ENCODE measurements around the gene CADM2.

Gene CADM2

DNA sequence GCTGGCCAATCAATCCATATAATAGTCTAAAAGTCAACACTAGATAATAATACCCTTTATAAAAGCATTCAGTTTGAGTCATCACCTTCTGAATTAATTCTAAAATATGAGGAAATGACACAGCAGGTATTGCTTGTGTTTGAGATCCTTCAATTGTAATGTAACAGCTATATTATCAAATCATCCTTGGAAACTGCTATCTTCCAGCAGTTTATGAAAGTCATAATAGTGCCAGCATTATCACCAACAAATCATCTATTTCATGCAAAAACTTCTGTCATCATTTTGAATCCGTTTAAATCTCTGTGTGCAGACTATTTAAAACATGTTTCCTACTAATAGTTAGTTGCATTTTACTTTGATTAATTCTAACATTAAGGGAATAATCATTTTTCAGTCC lies 468.7 kb downstream of the CADM2 start:
- ATAC-seq (no peak), DNase-seq (no peak)
- Mint-ChIP-seq H3K4me3 (no peak overlapping the region), H3K27me3 (no peaks in the 10 kb centered on the region), H3K27ac (no peak overlapping the region), H3K4me1 (no peaks in the 10 kb centered on the region), H3K9me3 (peaks cover 4% of the 10 kb centered on the region), H3K36me3 (ENCODE audit: low read depth) (no peaks in the 10 kb centered on the region)

DNA sequence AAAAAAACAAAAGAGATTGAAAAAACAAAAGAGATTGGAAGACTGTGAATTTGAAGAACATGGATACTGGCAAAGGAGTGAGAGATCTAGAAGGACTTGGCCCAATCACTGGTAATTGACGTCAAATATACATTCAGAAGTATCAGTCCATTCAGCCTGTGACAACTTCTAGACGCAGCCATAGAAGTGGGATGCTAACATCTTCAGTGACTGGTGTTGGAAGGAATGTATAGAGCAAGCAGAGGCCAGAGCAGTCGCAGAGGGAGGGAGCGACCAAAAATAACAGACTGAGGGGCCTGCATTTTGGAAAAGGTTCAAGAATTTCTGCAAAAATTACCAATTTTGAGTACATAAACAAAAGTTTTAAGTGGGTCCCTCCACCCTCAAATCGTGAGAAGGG lies 473.3 kb downstream of the CADM2 start:
- H3K4me3 Mint-ChIP-seq = no peak overlapping the region
- DNase-seq = no peak
- no peak overlapping the region for H3K27ac Mint-ChIP-seq
- ATAC-seq = no peak
- H3K27me3 Mint-ChIP-seq = no peaks in the 10 kb centered on the region
- no peaks in the 10 kb centered on the region for H3K4me1 Mint-ChIP-seq
- H3K9me3 Mint-ChIP-seq = peaks cover 13% of the 10 kb centered on the region
- H3K36me3 Mint-ChIP-seq (ENCODE audit: low read depth) = no peaks in the 10 kb centered on the region

DNA sequence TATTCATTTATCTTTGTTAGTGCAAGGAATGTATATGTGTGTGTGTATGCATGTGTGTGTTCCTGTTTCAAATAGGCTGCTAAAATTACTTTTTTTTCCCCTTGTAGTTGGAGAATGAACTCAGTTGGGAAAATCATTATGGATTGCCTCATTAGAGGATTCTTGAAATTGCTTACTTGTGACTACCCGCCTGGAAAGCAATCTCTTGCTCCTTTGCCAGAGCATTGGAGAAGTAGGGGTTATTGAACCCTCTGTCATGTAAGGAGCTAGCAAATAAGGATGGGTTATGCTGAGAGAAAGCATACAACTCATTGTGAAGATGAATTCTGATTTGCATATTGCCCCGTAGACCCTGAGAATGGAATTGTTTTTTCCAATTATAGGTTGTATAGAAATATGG lies 474.5 kb downstream of the CADM2 start:
- H3K27me3 Mint-ChIP-seq = no peaks in the 10 kb centered on the region
- H3K4me3 Mint-ChIP-seq = no peak overlapping the region
- H3K36me3 Mint-ChIP-seq (ENCODE audit: low read depth) = no peaks in the 10 kb centered on the region
- no peak for DNase-seq
- ATAC-seq = no peak
- H3K27ac Mint-ChIP-seq = no peak overlapping the region
- peaks cover 13% of the 10 kb centered on the region for H3K9me3 Mint-ChIP-seq
- H3K4me1 Mint-ChIP-seq = no peaks in the 10 kb centered on the region

DNA sequence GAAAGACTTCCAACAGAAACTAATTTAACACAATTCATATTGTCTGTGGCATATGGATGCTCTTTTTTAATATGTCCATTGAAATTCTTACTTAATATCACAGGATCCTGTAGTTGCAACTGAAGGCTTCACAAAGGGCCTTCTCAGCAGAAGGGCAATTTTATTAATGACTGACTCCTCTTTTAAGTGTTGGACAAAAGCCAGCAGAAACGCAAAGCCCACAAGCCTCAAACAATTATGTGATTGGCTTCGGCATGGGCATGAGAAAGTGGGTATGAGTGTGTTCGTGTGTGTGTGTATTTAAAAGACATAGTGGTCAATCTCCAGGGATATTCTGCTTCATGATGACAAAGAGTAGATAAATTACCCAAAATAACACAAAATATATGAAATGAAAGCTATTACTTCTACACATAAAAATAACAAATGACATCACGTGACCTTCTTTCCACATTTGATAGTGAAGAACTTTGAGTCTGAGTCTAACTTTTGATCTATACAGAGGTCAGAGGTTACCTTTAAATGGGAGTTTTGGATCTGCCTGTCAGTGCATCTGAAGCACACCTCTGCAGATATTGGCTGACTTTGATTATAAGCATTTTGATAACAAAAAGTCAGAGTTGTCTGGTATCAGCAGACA lies 496.9 kb downstream of the CADM2 start:
- Mint-ChIP-seq H3K9me3 (peaks cover 3% of the 10 kb centered on the region), H3K27me3 (no peaks in the 10 kb centered on the region), H3K27ac (no peak overlapping the region), H3K36me3 (ENCODE audit: low read depth) (no peaks in the 10 kb centered on the region), H3K4me1 (no peaks in the 10 kb centered on the region), H3K4me3 (no peak overlapping the region)
- ATAC-seq (no peak), DNase-seq (no peak)

DNA sequence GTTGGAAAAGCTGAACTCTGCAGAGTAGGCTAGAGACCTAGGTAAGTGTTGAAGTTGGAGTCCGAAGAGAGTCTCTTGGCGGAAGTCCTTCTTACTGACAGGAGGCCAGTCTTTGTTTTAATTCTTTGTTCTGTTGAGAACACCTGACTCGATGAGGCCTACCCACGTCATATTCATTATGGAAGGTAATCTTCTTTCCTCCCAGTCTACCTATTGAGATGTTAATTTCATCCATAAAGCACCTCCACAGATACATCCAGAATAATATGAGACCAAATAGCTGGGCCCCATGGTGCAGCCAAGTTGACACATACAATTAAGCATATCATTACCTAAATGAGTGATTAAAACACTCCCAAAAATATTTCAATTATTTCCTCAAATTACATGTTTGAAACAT lies 515.5 kb downstream of the CADM2 start:
- Mint-ChIP-seq H3K27me3 (no peaks in the 10 kb centered on the region), H3K9me3 (peaks cover 6% of the 10 kb centered on the region), H3K36me3 (ENCODE audit: low read depth) (no peaks in the 10 kb centered on the region), H3K4me3 (no peak overlapping the region), H3K27ac (no peak overlapping the region), H3K4me1 (no peaks in the 10 kb centered on the region)
- DNase-seq (no peak), ATAC-seq (no peak)

DNA sequence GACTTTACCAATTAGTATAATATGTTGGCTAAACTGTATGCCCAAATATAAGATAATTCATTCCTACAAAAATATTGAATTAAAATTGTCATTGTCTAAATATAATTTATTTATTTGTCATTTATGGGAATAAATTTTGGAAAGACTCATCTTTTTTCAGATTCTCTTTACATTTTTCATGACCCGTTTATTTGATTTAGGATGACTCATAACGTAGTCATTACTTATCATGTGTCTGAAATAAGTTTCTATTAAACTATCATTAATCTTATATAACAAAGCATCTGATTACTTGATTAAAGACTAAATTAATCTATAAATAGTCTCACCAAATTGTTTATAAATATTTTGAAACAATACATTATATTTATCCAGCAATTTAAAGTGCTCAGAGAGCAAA lies 516.6 kb downstream of the CADM2 start:
- no peak for ATAC-seq
- H3K9me3 Mint-ChIP-seq = no peaks in the 10 kb centered on the region
- H3K27me3 Mint-ChIP-seq = no peaks in the 10 kb centered on the region
- DNase-seq = no peak
- no peaks in the 10 kb centered on the region for H3K4me1 Mint-ChIP-seq
- no peaks in the 10 kb centered on the region for H3K36me3 Mint-ChIP-seq (ENCODE audit: low read depth)
- no peak overlapping the region for H3K27ac Mint-ChIP-seq
- no peak overlapping the region for H3K4me3 Mint-ChIP-seq

DNA sequence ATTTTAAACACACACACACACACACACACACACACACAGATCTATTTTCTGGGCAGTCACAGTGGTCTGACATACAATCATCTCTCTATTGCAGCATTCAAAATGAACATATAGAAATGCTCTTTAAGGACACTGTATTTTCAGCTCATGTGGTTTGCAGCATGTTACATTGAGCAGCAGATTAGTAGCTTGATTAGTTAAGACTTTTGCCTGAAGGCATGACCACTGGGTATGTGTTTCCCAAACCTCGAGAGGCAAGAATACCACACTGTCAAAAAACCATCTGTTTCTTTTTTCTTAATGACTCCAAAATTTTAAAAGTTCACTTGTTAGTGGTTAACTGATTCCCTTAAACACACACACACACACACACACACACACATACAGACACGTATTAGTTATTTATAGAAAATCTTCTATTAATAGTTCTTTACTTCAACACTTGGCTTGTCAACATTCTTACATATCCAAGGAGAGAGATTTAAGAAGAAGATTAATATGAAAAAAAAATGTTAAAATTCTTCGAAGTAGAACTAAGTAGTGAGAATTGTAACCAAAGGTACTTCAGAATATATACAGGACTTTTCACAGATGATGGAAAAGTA lies 518.2 kb downstream of the CADM2 start:
- Mint-ChIP-seq H3K27me3 (no peaks in the 10 kb centered on the region), H3K36me3 (ENCODE audit: low read depth) (no peaks in the 10 kb centered on the region), H3K27ac (no peak overlapping the region), H3K4me3 (no peak overlapping the region), H3K4me1 (no peaks in the 10 kb centered on the region), H3K9me3 (no peaks in the 10 kb centered on the region)
- DNase-seq (no peak), ATAC-seq (no peak)

DNA sequence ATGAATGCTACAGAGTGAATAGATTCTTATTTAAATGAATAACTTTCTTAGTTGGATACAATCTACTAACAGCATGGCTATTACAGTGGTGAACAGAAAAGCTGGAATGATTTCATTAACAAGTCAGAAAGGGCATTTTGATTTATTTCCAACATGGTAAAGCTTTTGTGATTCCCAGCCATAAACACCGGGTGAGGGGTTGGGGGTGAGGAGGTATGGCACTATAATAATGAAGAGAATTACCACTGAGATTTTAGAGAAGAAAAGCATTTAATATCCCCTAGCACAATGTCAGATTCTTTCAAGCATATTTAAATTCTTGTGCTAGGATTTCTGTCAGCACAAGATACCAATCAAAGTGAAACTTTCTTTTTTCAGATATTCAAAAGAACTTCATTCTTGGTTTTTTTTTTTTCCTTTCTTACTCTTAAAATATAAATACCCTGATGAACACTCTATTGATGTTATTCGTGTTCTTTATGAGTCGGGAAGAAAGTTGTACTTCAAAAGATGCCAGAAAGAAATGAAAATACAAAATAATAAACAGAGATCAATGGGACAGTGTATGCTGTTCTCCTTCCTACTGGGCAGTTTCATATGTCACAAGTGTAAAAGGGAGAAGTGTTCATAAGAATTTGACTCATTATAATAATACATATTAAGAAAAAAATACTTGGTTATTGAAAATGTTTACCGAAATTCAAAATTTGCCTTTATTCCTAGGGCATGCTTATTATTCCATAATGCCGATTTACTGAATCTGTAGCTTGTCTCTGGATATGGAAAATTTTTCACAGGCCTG lies 522.8 kb downstream of the CADM2 start:
- Mint-ChIP-seq H3K27me3 (no peaks in the 10 kb centered on the region), H3K4me3 (no peak overlapping the region), H3K36me3 (ENCODE audit: low read depth) (no peaks in the 10 kb centered on the region), H3K9me3 (no peaks in the 10 kb centered on the region), H3K27ac (no peak overlapping the region), H3K4me1 (no peaks in the 10 kb centered on the region)
- no peak for DNase-seq
- ATAC-seq = no peak

DNA sequence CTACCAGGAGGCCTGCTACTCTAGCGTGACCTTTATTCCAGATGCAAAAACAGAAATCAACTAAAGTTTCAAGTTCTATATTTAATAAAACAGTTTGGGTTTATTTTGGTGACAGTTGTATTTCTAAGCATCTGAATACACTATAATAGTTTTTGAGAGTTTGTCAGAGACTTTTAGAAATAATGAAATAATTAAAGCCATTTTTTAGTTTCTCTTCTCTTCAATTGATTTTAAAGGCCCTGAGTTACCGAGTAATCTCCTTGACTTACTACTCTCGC lies 523.4 kb downstream of the CADM2 start:
- H3K9me3 Mint-ChIP-seq = no peaks in the 10 kb centered on the region
- H3K27ac Mint-ChIP-seq = no peak overlapping the region
- no peaks in the 10 kb centered on the region for H3K4me1 Mint-ChIP-seq
- no peaks in the 10 kb centered on the region for H3K27me3 Mint-ChIP-seq
- no peak for ATAC-seq
- H3K36me3 Mint-ChIP-seq (ENCODE audit: low read depth) = no peaks in the 10 kb centered on the region
- DNase-seq = no peak
- no peak overlapping the region for H3K4me3 Mint-ChIP-seq

DNA sequence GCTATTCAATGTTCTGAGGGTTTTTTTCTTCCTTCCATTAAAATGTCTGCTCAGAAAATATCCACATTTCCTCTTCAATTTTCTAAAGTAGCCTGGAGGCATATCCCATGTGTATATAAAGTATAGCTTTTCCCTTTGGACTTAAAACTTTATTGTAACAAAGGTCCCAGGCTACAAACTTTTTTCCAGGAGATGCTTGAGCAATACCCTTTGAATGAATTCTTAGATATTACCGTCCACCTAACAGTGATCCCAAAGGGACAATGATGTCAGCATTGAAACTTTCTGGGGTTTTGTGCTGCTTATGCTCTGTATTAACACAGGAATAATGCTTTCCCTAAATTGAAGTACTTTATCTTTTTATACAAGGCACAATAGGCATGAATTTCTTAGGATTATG lies 525.2 kb downstream of the CADM2 start:
- DNase-seq (no peak), ATAC-seq (no peak)
- Mint-ChIP-seq H3K36me3 (ENCODE audit: low read depth) (no peaks in the 10 kb centered on the region), H3K27me3 (no peaks in the 10 kb centered on the region), H3K9me3 (no peaks in the 10 kb centered on the region), H3K4me3 (no peak overlapping the region), H3K4me1 (no peaks in the 10 kb centered on the region), H3K27ac (no peak overlapping the region)

DNA sequence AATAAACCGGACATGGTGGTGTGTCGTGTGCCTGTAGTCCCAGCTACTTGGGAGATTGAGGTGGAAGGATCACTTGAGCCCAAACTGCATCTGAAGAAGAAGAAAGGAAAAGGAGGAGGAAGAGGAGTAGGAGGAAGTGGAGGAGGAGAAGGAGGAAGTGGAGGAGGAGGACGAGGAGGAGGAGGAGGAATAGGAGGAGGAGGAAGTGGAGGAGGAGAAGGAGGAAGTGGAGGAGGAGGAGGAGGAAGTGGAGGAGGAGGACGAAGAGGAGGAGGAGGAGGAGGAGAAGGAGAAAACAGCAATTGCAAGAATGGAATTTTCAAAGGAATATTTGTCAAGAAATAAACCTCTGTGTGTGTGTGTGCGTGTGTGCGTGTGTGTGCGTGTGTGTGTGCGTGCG lies 528.6 kb downstream of the CADM2 start:
- H3K9me3 Mint-ChIP-seq = no peaks in the 10 kb centered on the region
- H3K27ac Mint-ChIP-seq = no peak overlapping the region
- no peaks in the 10 kb centered on the region for H3K36me3 Mint-ChIP-seq (ENCODE audit: low read depth)
- no peaks in the 10 kb centered on the region for H3K4me1 Mint-ChIP-seq
- no peaks in the 10 kb centered on the region for H3K27me3 Mint-ChIP-seq
- no peak overlapping the region for H3K4me3 Mint-ChIP-seq
- DNase-seq (no peak), ATAC-seq (no peak)

DNA sequence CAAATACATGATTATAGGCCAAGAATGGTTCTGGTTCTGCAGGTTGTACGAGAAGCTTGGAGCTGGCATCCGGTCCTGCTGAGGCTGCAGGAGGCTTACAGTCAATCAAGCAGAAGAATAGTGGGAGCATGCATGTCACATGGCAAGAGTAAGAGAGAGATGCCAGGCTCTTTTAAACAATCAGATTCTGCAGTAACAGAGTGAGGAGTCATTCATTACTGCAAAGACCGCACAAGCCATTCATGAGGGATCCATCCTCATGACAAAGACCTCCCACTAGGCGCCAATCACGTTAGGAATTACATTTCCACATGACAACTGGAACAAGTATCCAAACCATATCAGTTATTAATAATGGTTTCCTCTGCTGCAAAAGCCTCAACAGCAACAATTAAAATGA lies 536.8 kb downstream of the CADM2 start:
- Mint-ChIP-seq H3K27me3 (no peaks in the 10 kb centered on the region), H3K36me3 (ENCODE audit: low read depth) (no peaks in the 10 kb centered on the region), H3K9me3 (peaks cover 7% of the 10 kb centered on the region), H3K27ac (no peak overlapping the region), H3K4me3 (no peak overlapping the region), H3K4me1 (no peaks in the 10 kb centered on the region)
- no peak for ATAC-seq
- DNase-seq = no peak

DNA sequence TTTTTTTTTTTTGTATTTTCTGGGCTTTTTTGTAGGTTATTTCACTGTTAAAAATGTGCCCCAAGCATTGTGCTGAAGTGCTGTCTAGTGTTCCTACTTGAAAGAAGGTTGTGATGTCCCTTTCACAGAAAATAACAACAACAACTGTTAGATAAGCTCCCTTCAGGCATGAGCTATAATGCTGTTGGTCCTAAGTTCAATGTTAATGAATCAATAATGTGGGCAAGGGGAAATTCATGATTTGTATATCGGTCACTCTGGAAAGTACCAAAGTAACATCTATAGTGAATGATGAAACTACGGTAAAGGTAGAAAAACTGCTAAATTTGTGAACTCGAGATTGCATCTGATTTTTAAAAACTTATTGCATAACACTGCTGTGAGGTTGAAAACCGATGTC lies 539.4 kb downstream of the CADM2 start:
- Mint-ChIP-seq H3K9me3 (peaks cover 7% of the 10 kb centered on the region), H3K4me1 (no peaks in the 10 kb centered on the region), H3K27ac (no peak overlapping the region), H3K36me3 (ENCODE audit: low read depth) (no peaks in the 10 kb centered on the region), H3K4me3 (no peak overlapping the region), H3K27me3 (no peaks in the 10 kb centered on the region)
- DNase-seq (no peak), ATAC-seq (no peak)

DNA sequence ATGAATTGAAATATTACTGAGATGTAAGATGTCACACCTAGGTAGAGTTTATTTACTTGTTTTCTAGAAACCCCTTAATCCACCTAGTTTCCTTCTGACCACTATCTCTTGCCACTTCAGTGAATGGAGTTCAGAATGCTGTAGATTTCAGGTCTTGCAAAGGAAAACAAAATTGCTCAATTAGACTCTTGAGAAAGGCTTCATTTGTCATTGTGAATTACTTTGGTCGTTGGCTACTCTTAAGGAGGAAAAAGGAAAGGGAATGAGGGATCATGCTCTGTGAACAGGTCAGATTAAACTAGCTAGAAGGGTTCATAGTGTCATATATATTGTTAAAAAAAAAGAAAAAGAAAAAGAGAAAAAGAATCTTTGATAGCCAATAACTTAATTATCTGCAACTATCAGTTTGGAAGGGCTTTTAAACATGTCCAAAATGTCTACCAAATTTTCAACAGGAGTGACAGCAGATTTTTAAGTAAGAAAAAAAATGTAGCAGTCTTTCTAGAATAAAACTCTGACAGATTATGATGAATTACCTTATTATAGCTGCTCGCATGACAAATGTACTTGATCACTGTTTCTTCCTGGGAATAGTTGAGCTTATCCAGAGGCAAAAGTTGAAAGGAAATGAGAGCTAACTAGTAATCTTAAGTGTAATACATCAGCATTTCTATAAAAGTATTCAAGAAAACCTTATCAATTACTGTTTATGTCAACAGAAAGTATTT lies 543.5 kb downstream of the CADM2 start:
- Mint-ChIP-seq H3K27ac (no peak overlapping the region), H3K4me3 (no peak overlapping the region), H3K36me3 (ENCODE audit: low read depth) (no peaks in the 10 kb centered on the region), H3K9me3 (peaks cover 12% of the 10 kb centered on the region), H3K27me3 (no peaks in the 10 kb centered on the region), H3K4me1 (no peaks in the 10 kb centered on the region)
- no peak for ATAC-seq
- no peak for DNase-seq

Data from activated naive CD8-positive, alpha-beta T cell treated with anti-CD3 and anti-CD28 coated beads, Interleukin-2, amount 50 U/mL, for 24 hours (primary cell).